SH-SY5Y (cell line): ENCODE results near the gene SIGLEC10.

Experiments used
- GATA2 ChIP-seq: IDR thresholded peaks from 2 replicates; pipeline ENCODE4 v1.6.1; 2011; ENCODE audit warnings: mild to moderate bottlenecking, low read depth, low read length
- GATA3 ChIP-seq: IDR thresholded peaks from 2 replicates; pipeline ENCODE4 v1.6.1; 2011; ENCODE audit warnings: low read depth, mild to moderate bottlenecking, low read length, moderate library complexity

DNA sequence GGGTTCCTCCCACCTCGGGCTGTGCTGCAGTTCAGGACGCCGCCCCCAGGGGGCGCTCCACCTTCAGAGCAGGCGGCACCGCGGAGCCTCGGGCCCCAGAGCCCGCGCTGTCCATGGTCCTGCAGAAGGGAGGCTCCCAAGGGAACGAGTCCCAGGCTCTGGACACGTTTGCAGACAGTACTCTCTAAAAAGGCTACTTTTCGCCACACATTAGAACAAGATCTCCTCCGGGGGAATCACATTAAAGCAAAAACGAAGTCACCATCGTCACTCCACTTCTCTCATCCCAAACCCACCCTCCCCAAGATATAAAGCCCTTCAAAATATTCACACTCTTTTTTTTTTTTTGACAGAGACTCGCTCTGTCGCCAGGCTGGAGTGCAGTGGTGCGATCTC, 4.6 kb upstream of the SIGLEC10 start:
- no peak for TF ChIP-seq GATA2
- TF ChIP-seq GATA3 = no peak
